HepG2 (cell line): ENCODE results near the gene JMJD6. TPM values are rescaled to one million over a fixed set of nuclear protein-coding genes. Genes with fewer than 3 reads are reported as not detected.

Experiments
- ADNP ChIP-seq: sonication (generic); formaldehyde crosslinking; IDR thresholded peaks from 2 replicates; pipeline ENCODE4 v1.4.0; 2020; ENCODE audit warnings: missing genetic modification reagents
- AGO1 ChIP-seq: fragments of 200-400 bp; formaldehyde crosslinking; IDR thresholded peaks from 2 replicates; pipeline ENCODE4 v1.6.1; 2017; ENCODE audit warnings: mild to moderate bottlenecking, low read depth, low read length, moderate library complexity; ENCODE audit not compliant: poor library complexity, severe bottlenecking
- CCDC6 ChIP-seq: sonication (generic); formaldehyde crosslinking; IDR thresholded peaks from 2 replicates; pipeline ENCODE4 v1.8.1; 2022; ENCODE audit warnings: mild to moderate bottlenecking, missing genetic modification reagents, moderate library complexity
- ETV5 ChIP-seq: IDR thresholded peaks from 2 replicates; pipeline ENCODE4 v1.6.1; 2018; ENCODE audit warnings: missing biosample characterization, missing genetic modification reagents, inconsistent platforms, borderline replicate concordance
- IKZF1 ChIP-seq: fragments of 450-650 bp; IDR thresholded peaks from 2 replicates; pipeline ENCODE4 v1.7.1; 2016
- KLF9 ChIP-seq: IDR thresholded peaks from 2 replicates; pipeline ENCODE4 v1.6.1; 2016; ENCODE audit warnings: low read depth
- PAX8 ChIP-seq: sonication (generic); formaldehyde crosslinking; IDR thresholded peaks from 2 replicates; pipeline ENCODE4 v1.8.0; 2022; ENCODE audit warnings: mild to moderate bottlenecking, missing genetic modification reagents, borderline replicate concordance
- PHB2 ChIP-seq: fragments of 450-650 bp; IDR thresholded peaks from 2 replicates; pipeline ENCODE4 v1.6.1; 2018; ENCODE audit not compliant: partially characterized antibody
- SIX4 ChIP-seq: sonication (generic); formaldehyde crosslinking; IDR thresholded peaks from 2 replicates; pipeline ENCODE4 v1.4.0; 2020; ENCODE audit warnings: missing genetic modification reagents
- SSRP1 ChIP-seq: IDR thresholded peaks from 2 replicates; pipeline ENCODE4 v1.6.1; 2016; ENCODE audit warnings: control low read depth
- U2AF2 ChIP-seq: fragments of 200-400 bp; formaldehyde crosslinking; IDR thresholded peaks from 2 replicates; pipeline ENCODE4 v1.6.1; 2017; ENCODE audit warnings: low read depth, mild to moderate bottlenecking, low read length
- ZNF101 ChIP-seq: sonication (generic); formaldehyde crosslinking; IDR thresholded peaks from 2 replicates; pipeline ENCODE4 v1.4.0; 2020; ENCODE audit warnings: mild to moderate bottlenecking, low read depth, missing genetic modification reagents, borderline replicate concordance
- ZNF121 ChIP-seq: sonication (generic); formaldehyde crosslinking; IDR thresholded peaks from 2 replicates; pipeline ENCODE4 v1.5.0; 2020; ENCODE audit warnings: mild to moderate bottlenecking, missing genetic modification reagents
- ZNF44 ChIP-seq: sonication (generic); formaldehyde crosslinking; IDR thresholded peaks from 2 replicates; pipeline ENCODE4 v1.5.1; 2020; ENCODE audit warnings: mild to moderate bottlenecking, missing genetic modification reagents
- ZNF441 ChIP-seq: sonication (generic); formaldehyde crosslinking; IDR thresholded peaks from 2 replicates; pipeline ENCODE4 v1.7.0; 2021; ENCODE audit warnings: missing genetic modification reagents, borderline replicate concordance
- ZNF562 ChIP-seq: sonication (generic); formaldehyde crosslinking; IDR thresholded peaks from 2 replicates; pipeline ENCODE4 v1.8.0; 2022; ENCODE audit warnings: missing genetic modification reagents, borderline replicate concordance
- ZNF792 ChIP-seq: IDR thresholded peaks from 2 replicates; pipeline ENCODE4 v1.6.1; 2016
- ZSCAN29 ChIP-seq: sonication (generic); formaldehyde crosslinking; conservative IDR thresholded peaks from 2 replicates; pipeline ENCODE4 v1.4.0; 2020; ENCODE audit warnings: mild to moderate bottlenecking, missing genetic modification reagents
- polyA plus RNA-seq, 8 experiments: library from polyadenylated mRNA; depleted of rRNA in 3 of 8; stranded (reverse) in 7 of 8; unstranded in 1 of 8; fragments of >200 nt; fragmentation: Illumina TruSeq in 4 of 8; extraction: Trizol in 4 of 8; gene quantifications; 2 replicates each; pipeline versions ENCODE4 v1.2.1 to v1.2.3, GENCODE V29; 2011 to 2016; ENCODE audit warnings: low read depth in 4 of 8, missing spikeins in 1 of 8, mixed read lengths in 1 of 8; ENCODE audit not compliant: insufficient read depth in 1 of 8
- total RNA-seq, 5 experiments: library from RNA; depleted of rRNA; stranded (reverse); fragments of >200 nt; fragmentation: Illumina TruSeq; extraction: Trizol; gene quantifications; 2 replicates each; pipeline ENCODE4 v1.2.3, GENCODE V29; 2016; ENCODE audit warnings: low read depth in 1 of 5
- TF ChIP-seq, protein P1 (sequence below): sonication (generic); formaldehyde crosslinking; IDR thresholded peaks from 2 replicates; pipeline ENCODE4 v1.4.0; 2020; ENCODE audit warnings: missing genetic modification reagents, mild to moderate bottlenecking, borderline replicate concordance
- TF ChIP-seq, protein P2 (sequence below): IDR thresholded peaks from 2 replicates; pipeline ENCODE4 v1.6.1; 2016; ENCODE audit warnings: mild to moderate bottlenecking, missing biosample characterization, missing genetic modification reagents
- TF ChIP-seq, protein P3 (sequence below): sonication (generic); formaldehyde crosslinking; IDR thresholded peaks from 2 replicates; pipeline ENCODE4 v1.4.0; 2020; ENCODE audit warnings: mild to moderate bottlenecking, missing genetic modification reagents
- TF ChIP-seq, protein P4 (sequence below): sonication (generic); formaldehyde crosslinking; IDR thresholded peaks from 2 replicates; pipeline ENCODE4 v1.4.0; 2020; ENCODE audit warnings: missing genetic modification reagents

The JMJD6 gene
- total and polyA plus RNA-seq, 2 of the 13 experiments (the other 11 are each of a cell fraction or from before 2014, with no cell fraction given), result 33.6 to 41.0 TPM

DNA sequence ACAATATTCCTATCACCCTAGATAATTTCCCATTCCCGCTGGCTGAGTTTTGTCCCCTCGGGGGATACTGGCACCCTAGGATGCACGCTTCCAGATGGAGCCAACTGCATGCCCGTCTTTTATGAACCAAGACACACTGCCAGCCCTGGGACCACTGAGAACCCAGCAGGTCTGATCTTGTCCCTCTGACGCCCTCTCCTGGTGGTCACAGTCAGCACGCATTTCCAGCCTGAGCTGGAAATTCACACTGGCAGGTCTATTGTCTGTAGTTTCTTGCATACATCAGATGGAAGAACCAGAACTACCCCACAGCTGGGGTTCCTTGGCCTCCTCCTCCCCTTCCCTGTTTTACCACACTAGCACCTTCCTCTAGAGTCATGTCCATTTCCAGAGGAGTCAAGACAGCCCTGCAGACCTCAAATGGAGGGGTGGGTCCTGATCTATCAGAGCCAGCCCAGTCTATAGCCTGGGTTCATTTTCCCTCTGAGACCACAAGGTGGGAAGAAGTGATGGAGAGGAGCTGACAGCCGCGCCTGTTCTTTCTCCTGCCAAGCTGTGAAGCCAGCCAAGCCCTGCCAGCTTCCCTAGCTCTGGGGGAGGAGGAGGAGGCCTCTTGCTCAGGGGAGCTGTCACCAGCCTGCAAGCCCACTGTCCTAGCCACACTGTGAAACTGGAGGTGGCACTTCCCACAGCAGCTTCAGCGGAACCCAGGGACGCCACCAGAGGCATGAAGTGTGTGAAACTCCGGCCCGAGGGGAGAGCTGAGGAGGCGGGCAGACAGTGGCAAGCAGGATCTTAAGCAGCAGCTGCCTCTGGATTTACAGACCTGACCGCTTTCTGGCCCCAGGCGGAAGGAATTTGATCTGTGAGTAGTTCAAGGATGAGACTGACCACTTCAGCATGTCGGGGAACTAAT, 44.9 kb downstream of the JMJD6 start (continued):
- TF ChIP-seq, protein P1, sequence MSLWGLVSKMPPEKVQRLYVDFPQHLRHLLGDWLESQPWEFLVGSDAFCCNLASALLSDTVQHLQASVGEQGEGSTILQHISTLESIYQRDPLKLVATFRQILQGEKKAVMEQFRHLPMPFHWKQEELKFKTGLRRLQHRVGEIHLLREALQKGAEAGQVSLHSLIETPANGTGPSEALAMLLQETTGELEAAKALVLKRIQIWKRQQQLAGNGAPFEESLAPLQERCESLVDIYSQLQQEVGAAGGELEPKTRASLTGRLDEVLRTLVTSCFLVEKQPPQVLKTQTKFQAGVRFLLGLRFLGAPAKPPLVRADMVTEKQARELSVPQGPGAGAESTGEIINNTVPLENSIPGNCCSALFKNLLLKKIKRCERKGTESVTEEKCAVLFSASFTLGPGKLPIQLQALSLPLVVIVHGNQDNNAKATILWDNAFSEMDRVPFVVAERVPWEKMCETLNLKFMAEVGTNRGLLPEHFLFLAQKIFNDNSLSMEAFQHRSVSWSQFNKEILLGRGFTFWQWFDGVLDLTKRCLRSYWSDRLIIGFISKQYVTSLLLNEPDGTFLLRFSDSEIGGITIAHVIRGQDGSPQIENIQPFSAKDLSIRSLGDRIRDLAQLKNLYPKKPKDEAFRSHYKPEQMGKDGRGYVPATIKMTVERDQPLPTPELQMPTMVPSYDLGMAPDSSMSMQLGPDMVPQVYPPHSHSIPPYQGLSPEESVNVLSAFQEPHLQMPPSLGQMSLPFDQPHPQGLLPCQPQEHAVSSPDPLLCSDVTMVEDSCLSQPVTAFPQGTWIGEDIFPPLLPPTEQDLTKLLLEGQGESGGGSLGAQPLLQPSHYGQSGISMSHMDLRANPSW, result no peak
- TF ChIP-seq ADNP (CRISPR knock-in tag) (no peak), CCDC6 (CRISPR knock-in tag) (no peak), ZNF101 (CRISPR knock-in tag) (no peak), U2AF2 (no peak), PAX8 (CRISPR knock-in tag) (no peak), AGO1 (no peak), ZNF441 (CRISPR knock-in tag) (no peak), SIX4 (no peak), IKZF1 (no peak), ETV5 (CRISPR knock-in tag) (no peak; the same call in 1 of the 2 replicates), ZNF792 (CRISPR knock-in tag) (0 out of 2 replicates have a peak, but pooled peaks have one; percentile 42), SSRP1 (CRISPR knock-in tag) (peak; percentile 45; the same call in 1 of the 2 replicates), ZNF562 (no peak), KLF9 (CRISPR knock-in tag) (no peak), ZNF44 (CRISPR knock-in tag) (no peak), PHB2 (no peak), ZSCAN29 (no peak), ZNF121 (CRISPR knock-in tag) (no peak)
- TF ChIP-seq, protein P2, sequence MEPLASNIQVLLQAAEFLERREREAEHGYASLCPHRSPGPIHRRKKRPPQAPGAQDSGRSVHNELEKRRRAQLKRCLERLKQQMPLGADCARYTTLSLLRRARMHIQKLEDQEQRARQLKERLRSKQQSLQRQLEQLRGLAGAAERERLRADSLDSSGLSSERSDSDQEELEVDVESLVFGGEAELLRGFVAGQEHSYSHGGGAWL, result no peak
- TF ChIP-seq, protein P3, sequence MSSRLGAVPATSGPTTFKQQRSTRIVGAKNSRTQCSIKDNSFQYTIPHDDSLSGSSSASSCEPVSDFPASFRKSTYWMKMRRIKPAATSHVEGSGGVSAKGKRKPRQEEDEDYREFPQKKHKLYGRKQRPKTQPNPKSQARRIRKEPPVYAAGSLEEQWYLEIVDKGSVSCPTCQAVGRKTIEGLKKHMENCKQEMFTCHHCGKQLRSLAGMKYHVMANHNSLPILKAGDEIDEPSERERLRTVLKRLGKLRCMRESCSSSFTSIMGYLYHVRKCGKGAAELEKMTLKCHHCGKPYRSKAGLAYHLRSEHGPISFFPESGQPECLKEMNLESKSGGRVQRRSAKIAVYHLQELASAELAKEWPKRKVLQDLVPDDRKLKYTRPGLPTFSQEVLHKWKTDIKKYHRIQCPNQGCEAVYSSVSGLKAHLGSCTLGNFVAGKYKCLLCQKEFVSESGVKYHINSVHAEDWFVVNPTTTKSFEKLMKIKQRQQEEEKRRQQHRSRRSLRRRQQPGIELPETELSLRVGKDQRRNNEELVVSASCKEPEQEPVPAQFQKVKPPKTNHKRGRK (CRISPR knock-in tag), result no peak
- TF ChIP-seq, protein P4, sequence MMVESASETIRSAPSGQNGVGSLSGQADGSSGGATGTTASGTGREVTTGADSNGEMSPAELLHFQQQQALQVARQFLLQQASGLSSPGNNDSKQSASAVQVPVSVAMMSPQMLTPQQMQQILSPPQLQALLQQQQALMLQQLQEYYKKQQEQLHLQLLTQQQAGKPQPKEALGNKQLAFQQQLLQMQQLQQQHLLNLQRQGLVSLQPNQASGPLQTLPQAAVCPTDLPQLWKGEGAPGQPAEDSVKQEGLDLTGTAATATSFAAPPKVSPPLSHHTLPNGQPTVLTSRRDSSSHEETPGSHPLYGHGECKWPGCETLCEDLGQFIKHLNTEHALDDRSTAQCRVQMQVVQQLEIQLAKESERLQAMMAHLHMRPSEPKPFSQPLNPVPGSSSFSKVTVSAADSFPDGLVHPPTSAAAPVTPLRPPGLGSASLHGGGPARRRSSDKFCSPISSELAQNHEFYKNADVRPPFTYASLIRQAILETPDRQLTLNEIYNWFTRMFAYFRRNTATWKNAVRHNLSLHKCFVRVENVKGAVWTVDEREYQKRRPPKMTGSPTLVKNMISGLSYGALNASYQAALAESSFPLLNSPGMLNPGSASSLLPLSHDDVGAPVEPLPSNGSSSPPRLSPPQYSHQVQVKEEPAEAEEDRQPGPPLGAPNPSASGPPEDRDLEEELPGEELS (CRISPR knock-in tag), result no peak
